ENCODE data around the gene ZNF462. TPM values are rescaled to one million over a fixed set of nuclear protein-coding genes. Genes with fewer than 3 reads are reported as not detected.

ZNF462 gene
- total RNA-seq, 6 experiments from 2014 or later = 0.93 to 4.0 (median 2.9) TPM

- DNase-seq (no peak), ATAC-seq (no peak)
- H3K4me3 ChIP-seq = no peak overlapping the region
- 48% methylated on average over 5 of the region's 5 CpGs for WGBS (ENCODE audit: insufficient coverage, low coverage, low lambda C conversion rate, missing lambda C conversion rate)
- H3K27ac ChIP-seq = no peak overlapping the region
- no peaks in the 10 kb centered on the region for H3K36me3 ChIP-seq
- no peaks in the 10 kb centered on the region for H3K4me1 ChIP-seq
- H3K9me3 ChIP-seq = no peaks in the 10 kb centered on the region
- TF ChIP-seq POLR2A (IDR thresholded peaks at IDR 0.05) = no peak
- TF ChIP-seq, protein P1, sequence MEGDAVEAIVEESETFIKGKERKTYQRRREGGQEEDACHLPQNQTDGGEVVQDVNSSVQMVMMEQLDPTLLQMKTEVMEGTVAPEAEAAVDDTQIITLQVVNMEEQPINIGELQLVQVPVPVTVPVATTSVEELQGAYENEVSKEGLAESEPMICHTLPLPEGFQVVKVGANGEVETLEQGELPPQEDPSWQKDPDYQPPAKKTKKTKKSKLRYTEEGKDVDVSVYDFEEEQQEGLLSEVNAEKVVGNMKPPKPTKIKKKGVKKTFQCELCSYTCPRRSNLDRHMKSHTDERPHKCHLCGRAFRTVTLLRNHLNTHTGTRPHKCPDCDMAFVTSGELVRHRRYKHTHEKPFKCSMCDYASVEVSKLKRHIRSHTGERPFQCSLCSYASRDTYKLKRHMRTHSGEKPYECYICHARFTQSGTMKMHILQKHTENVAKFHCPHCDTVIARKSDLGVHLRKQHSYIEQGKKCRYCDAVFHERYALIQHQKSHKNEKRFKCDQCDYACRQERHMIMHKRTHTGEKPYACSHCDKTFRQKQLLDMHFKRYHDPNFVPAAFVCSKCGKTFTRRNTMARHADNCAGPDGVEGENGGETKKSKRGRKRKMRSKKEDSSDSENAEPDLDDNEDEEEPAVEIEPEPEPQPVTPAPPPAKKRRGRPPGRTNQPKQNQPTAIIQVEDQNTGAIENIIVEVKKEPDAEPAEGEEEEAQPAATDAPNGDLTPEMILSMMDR (IDR thresholded peaks at IDR 0.05) = no peak
- H3K27me3 ChIP-seq = no peaks in the 10 kb centered on the region
- intact Hi-C loops (cut with DNase I) = no loop called here
Measured at GRCh38 chr9:106970976-106971457, 108.1 kb downstream of the ZNF462 start.

DNA sequence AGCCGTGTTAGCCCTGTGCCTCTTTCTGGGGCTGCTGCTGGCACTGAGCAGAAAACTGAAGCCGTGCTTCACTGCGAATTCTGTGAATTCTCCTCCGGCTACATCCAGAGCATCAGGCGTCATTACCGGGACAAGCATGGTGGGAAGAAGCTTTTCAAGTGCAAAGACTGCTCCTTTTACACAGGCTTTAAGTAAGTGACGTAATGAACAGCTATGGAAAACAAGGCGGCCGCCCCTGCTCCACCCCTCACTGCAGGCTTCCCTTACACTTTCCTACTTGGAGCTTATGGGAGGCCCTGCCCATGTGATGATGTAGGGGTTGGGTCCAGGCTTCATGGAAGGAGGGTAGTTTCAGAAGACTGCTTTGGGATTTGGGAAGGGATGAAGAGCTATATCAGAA is 109.1 kb downstream of the ZNF462 start:
- H3K9me3 ChIP-seq = no peaks in the 10 kb centered on the region
- no peaks in the 10 kb centered on the region for H3K4me1 ChIP-seq
- no peaks in the 10 kb centered on the region for H3K36me3 ChIP-seq
- no peak overlapping the region for H3K27ac ChIP-seq
- WGBS (ENCODE audit: insufficient coverage, low coverage, low lambda C conversion rate, missing lambda C conversion rate) = 70% methylated on average over 9 of the region's 9 CpGs
- TF ChIP-seq, protein P1 (IDR thresholded peaks at IDR 0.05) = no peak
- no peak for TF ChIP-seq POLR2A (IDR thresholded peaks at IDR 0.05)
- intact Hi-C loops (cut with DNase I) = no loop called here
- no peak for DNase-seq
- no peak for ATAC-seq
- no peaks in the 10 kb centered on the region for H3K27me3 ChIP-seq
- H3K4me3 ChIP-seq = no peak overlapping the region

DNA sequence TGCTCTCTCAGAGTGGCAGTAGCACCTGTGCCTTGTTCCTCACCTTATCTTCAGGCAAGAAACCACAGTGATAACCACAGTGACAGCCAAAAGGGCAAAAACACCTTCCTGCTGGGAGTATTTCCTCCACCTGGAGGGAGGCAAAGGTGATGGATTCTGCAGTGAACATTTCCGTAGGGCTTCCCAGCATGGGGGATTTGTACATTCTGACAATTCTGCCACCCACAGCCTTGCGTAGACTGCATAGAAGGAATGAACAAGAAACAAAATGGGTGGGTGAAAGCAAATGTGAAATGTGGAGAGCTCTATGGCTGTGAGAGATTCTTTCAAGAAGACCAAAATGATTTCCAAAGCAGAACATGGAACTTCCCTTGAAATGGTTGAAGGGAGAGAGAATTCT is 111.4 kb downstream of the ZNF462 start:
- no peak overlapping the region for H3K4me3 ChIP-seq
- H3K27me3 ChIP-seq = no peaks in the 10 kb centered on the region
- intact Hi-C loops (cut with DNase I) = no loop called here
- TF ChIP-seq, protein P1 (IDR thresholded peaks at IDR 0.05) = no peak
- no peak for TF ChIP-seq POLR2A (IDR thresholded peaks at IDR 0.05)
- no peak overlapping the region for H3K27ac ChIP-seq
- no peak for DNase-seq
- H3K4me1 ChIP-seq = no peaks in the 10 kb centered on the region
- no peak for ATAC-seq
- no peaks in the 10 kb centered on the region for H3K9me3 ChIP-seq
- H3K36me3 ChIP-seq = no peaks in the 10 kb centered on the region
- 72% methylated on average over 2 of the region's 2 CpGs for WGBS (ENCODE audit: insufficient coverage, low coverage, low lambda C conversion rate, missing lambda C conversion rate)

- no peak overlapping the region for H3K4me3 ChIP-seq
- TF ChIP-seq, protein P1 (IDR thresholded peaks at IDR 0.05) = no peak
- no peak for TF ChIP-seq POLR2A (IDR thresholded peaks at IDR 0.05)
- no peaks in the 10 kb centered on the region for H3K27me3 ChIP-seq
- no peak for DNase-seq
- intact Hi-C loops (cut with DNase I) = no loop called here
- no peaks in the 10 kb centered on the region for H3K9me3 ChIP-seq
- H3K36me3 ChIP-seq = no peaks in the 10 kb centered on the region
- no peak for ATAC-seq
- H3K27ac ChIP-seq = no peak overlapping the region
- no peaks in the 10 kb centered on the region for H3K4me1 ChIP-seq
- WGBS (ENCODE audit: insufficient coverage, low coverage, low lambda C conversion rate, missing lambda C conversion rate) = 45% methylated on average over 5 of the region's 5 CpGs
Measured at GRCh38 chr9:106976772-106977171, 113.8 kb downstream of the ZNF462 start.
